Ectodermal cell (in vitro differentiated cells): Measurements from ENCODE around the gene EPHB2.

Experiments used
- H3K27ac ChIP-seq: 2 replicates; pipeline ENCODE4 v1.7.0; 2013; ENCODE audit warnings: mild to moderate bottlenecking, low read depth, low read length; ENCODE audit not compliant: insufficient read depth, poor library complexity, severe bottlenecking
- H3K27me3 ChIP-seq: 2 replicates; pipeline ENCODE4 v1.7.0; 2013; ENCODE audit warnings: mild to moderate bottlenecking, low read length; ENCODE audit not compliant: insufficient read depth, control insufficient read depth, poor library complexity, severe bottlenecking
- H3K36me3 ChIP-seq: one replicate; pipeline ENCODE4 v1.7.0; 2013; ENCODE audit warnings: low read length; ENCODE audit not compliant: control insufficient read depth, insufficient read depth
- H3K4me1 ChIP-seq: one replicate; pipeline ENCODE4 v1.7.0; 2013; ENCODE audit warnings: low read length; ENCODE audit not compliant: control insufficient read depth, insufficient read depth
- H3K4me3 ChIP-seq: 2 replicates; pipeline ENCODE4 v1.7.0; 2013; ENCODE audit warnings: low read depth, low read length, control low read depth; ENCODE audit not compliant: insufficient read depth
- H3K9me3 ChIP-seq: 2 replicates; pipeline ENCODE4 v1.7.0; 2013; ENCODE audit warnings: mild to moderate bottlenecking, low read length, moderate library complexity; ENCODE audit not compliant: control insufficient read depth
- WGBS, 2 experiments: methylation state at CpG; one replicate each; pipeline ENCODE4 v1.1.7; 2013; ENCODE audit warnings: missing lambda C conversion rate in 2 of 2; 5-methylcytosine and 5-hydroxymethylcytosine counted together

EPHB2 gene

GRCh38 chr1:22864886-22865285 lies 154.2 kb downstream of the EPHB2 start:
- H3K27ac ChIP-seq = no peak overlapping the region
- H3K27me3 ChIP-seq = no peaks in the 10 kb centered on the region
- H3K4me3 ChIP-seq = no peak overlapping the region
- peaks cover 4% of the 10 kb centered on the region for H3K36me3 ChIP-seq
- WGBS, 2 experiments = 90 to 91% methylated on average over 24 of the region's 24 CpGs
- no peaks in the 10 kb centered on the region for H3K9me3 ChIP-seq
- H3K4me1 ChIP-seq = no peaks in the 10 kb centered on the region

- peaks cover 3% of the 10 kb centered on the region for H3K4me1 ChIP-seq
- H3K9me3 ChIP-seq = no peaks in the 10 kb centered on the region
- WGBS, 2 experiments = 91 to 93% methylated on average over 5 of the region's 5 CpGs
- peaks cover 4% of the 10 kb centered on the region for H3K36me3 ChIP-seq
- no peaks in the 10 kb centered on the region for H3K27me3 ChIP-seq
- H3K4me3 ChIP-seq = no peak overlapping the region
- no peak overlapping the region for H3K27ac ChIP-seq
Observed at GRCh38 chr1:22865736-22866135, 155.1 kb downstream of the EPHB2 start.

GRCh38 chr1:22866868-22867267 lies 156.2 kb downstream of the EPHB2 start:
- Histone ChIP-seq H3K9me3 (no peaks in the 10 kb centered on the region), H3K27me3 (no peaks in the 10 kb centered on the region), H3K4me1 (peaks cover 3% of the 10 kb centered on the region), H3K4me3 (no peak overlapping the region), H3K27ac (no peak overlapping the region), H3K36me3 (peaks cover 4% of the 10 kb centered on the region)
- 95% methylated on average over 5 of the region's 5 CpGs for WGBS, 2 experiments

- no peak overlapping the region for H3K27ac ChIP-seq
Observed at GRCh38 chr1:22868331-22868730, 157.7 kb downstream of the EPHB2 start.

GRCh38 chr1:22869325-22869724 lies 158.7 kb downstream of the EPHB2 start:
- WGBS, 2 experiments = 93 to 96% methylated on average over 1 of the region's 1 CpG
- H3K27me3 ChIP-seq = no peaks in the 10 kb centered on the region
- no peak overlapping the region for H3K27ac ChIP-seq
- H3K4me1 ChIP-seq = peaks cover 6% of the 10 kb centered on the region
- peaks cover 4% of the 10 kb centered on the region for H3K36me3 ChIP-seq
- no peak overlapping the region for H3K4me3 ChIP-seq
- no peaks in the 10 kb centered on the region for H3K9me3 ChIP-seq

More at GRCh38 chr1:22868331-22868730, 157.7 kb downstream of the EPHB2 start:
- H3K9me3 ChIP-seq = no peaks in the 10 kb centered on the region
- H3K36me3 ChIP-seq = peaks cover 4% of the 10 kb centered on the region
- no peak overlapping the region for H3K4me3 ChIP-seq
- no peaks in the 10 kb centered on the region for H3K27me3 ChIP-seq
- 98% methylated on average over 3 of the region's 3 CpGs for WGBS, 2 experiments
- peaks cover 3% of the 10 kb centered on the region for H3K4me1 ChIP-seq

GRCh38 chr1:22870201-22870871 lies 159.7 kb downstream of the EPHB2 start:
- Histone ChIP-seq H3K4me3 (no peak overlapping the region), H3K4me1 (peaks cover 14% of the 10 kb centered on the region), H3K36me3 (peaks cover 4% of the 10 kb centered on the region), H3K27me3 (no peaks in the 10 kb centered on the region), H3K9me3 (no peaks in the 10 kb centered on the region), H3K27ac (no peak overlapping the region)
- 83 to 88% methylated on average over 15 of the region's 15 CpGs for WGBS, 2 experiments

- H3K9me3 ChIP-seq = no peaks in the 10 kb centered on the region
- H3K4me1 ChIP-seq = peaks cover 28% of the 10 kb centered on the region
- peaks cover under 1% of the 10 kb centered on the region for H3K36me3 ChIP-seq
- no peak overlapping the region for H3K27ac ChIP-seq
- 94 to 96% methylated on average over 11 of the region's 11 CpGs for WGBS, 2 experiments
- no peaks in the 10 kb centered on the region for H3K27me3 ChIP-seq
- no peak overlapping the region for H3K4me3 ChIP-seq
Observed at GRCh38 chr1:22872981-22873664, 162.5 kb downstream of the EPHB2 start.

GRCh38 chr1:22874785-22875184 lies 164.1 kb downstream of the EPHB2 start:
- no peak overlapping the region for H3K27ac ChIP-seq

GRCh38 chr1:22875241-22875640 lies 164.6 kb downstream of the EPHB2 start:
- H3K27me3 ChIP-seq = no peaks in the 10 kb centered on the region
- H3K27ac ChIP-seq = peak overlapping the region; percentile 82
- no peaks in the 10 kb centered on the region for H3K36me3 ChIP-seq
- H3K4me3 ChIP-seq = no peak overlapping the region
- 24 to 29% methylated on average over 10 of the region's 10 CpGs for WGBS, 2 experiments
- peaks cover 27% of the 10 kb centered on the region for H3K4me1 ChIP-seq
- H3K9me3 ChIP-seq = no peaks in the 10 kb centered on the region

More at GRCh38 chr1:22874785-22875184, 164.1 kb downstream of the EPHB2 start:
- Histone ChIP-seq H3K36me3 (no peaks in the 10 kb centered on the region), H3K9me3 (no peaks in the 10 kb centered on the region), H3K4me1 (peaks cover 28% of the 10 kb centered on the region), H3K4me3 (no peak overlapping the region), H3K27me3 (no peaks in the 10 kb centered on the region)
- WGBS, 2 experiments = 86 to 88% methylated on average over 8 of the region's 8 CpGs

GRCh38 chr1:22875841-22876240 lies 165.2 kb downstream of the EPHB2 start:
- no peaks in the 10 kb centered on the region for H3K9me3 ChIP-seq
- WGBS, 2 experiments = 74 to 81% methylated on average over 5 of the region's 5 CpGs
- peak overlapping the region; percentile 82 for H3K27ac ChIP-seq
- peaks cover 26% of the 10 kb centered on the region for H3K4me1 ChIP-seq
- H3K4me3 ChIP-seq = no peak overlapping the region
- no peaks in the 10 kb centered on the region for H3K27me3 ChIP-seq
- no peaks in the 10 kb centered on the region for H3K36me3 ChIP-seq
